Fibroblast of skin of right biceps (primary cell): ENCODE results near the gene EMC1.

Source experiments
- DNase-seq: peaks from one replicate; pipeline ENCODE4 v3.0.0-alpha.2; 2013

Gene EMC1

DNA sequence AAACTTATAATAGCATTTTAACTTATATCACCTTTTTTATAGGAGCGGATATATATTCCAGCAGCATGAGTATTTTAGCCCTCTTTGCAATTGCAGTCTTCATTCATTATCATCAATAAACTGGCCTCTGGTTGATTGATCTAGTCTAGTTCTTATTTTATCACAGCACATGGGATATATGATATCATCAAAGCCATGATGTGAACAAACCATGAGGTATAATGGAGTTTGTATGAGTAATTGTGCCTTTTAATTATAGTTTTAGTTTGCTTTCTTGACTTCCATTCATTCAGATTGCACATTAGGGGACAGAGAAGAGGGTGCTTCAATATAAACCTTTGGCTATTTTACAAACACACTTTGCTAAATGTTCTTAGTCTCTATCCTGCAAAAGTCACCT is 37.7 kb downstream of the EMC1 start:
- DNase-seq, result no peak

DNA sequence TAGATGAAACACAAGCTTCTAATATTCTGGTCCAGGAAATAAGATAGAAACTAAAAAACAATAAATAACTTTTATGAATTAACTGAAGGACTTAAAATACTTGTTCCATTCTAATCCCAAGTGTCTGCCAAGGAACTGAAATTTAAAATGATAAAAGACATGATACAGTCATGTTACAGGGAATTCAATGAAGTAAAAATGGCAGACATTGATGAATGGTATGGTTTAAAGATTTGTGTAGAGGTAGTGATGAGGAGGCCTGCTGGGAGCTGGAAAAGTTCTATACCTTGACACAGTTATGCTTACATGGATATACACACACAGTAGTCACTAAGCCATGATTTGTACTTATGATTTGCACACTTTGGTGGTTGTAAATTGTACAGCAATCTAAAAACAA is 39.2 kb downstream of the EMC1 start:
- DNase-seq, result no peak

DNA sequence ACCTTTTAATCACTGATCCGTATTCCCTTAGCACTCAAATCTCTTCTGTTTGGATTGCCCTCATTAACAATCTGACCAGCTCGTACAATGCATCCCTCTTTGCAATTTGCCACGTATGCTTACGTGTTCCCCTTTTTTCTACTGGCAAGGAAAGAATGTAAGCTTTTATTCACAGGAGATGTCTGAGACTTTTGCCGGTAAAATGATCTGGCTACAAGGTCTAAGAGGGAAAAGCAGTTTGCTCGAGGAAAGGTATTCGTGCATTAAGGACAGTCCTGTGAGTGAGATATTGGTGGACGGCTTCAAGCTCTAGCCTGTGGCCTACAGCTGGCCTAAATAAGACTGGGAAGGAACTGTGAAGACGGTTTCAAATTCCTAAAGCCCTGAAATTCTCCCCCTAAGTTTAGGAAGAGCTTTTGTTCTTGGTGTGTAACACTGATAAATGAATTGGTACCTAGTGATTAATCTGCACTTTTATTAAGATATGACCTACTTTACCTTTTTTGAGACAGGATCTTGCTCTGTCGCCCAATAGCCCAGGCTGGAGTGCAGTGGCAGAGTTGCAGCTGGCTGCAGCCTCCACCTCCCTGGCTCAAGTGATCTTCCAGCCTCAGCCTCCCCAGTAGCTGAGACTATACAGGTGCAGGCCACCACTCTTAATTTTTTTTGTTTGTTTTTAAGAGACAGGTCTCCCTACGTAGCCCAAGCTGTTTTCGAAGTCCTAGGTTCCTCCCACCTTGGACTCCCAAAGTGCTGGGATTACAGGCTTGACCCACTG is 40.4 kb downstream of the EMC1 start:
- DNase-seq, result peak; percentile 1

DNA sequence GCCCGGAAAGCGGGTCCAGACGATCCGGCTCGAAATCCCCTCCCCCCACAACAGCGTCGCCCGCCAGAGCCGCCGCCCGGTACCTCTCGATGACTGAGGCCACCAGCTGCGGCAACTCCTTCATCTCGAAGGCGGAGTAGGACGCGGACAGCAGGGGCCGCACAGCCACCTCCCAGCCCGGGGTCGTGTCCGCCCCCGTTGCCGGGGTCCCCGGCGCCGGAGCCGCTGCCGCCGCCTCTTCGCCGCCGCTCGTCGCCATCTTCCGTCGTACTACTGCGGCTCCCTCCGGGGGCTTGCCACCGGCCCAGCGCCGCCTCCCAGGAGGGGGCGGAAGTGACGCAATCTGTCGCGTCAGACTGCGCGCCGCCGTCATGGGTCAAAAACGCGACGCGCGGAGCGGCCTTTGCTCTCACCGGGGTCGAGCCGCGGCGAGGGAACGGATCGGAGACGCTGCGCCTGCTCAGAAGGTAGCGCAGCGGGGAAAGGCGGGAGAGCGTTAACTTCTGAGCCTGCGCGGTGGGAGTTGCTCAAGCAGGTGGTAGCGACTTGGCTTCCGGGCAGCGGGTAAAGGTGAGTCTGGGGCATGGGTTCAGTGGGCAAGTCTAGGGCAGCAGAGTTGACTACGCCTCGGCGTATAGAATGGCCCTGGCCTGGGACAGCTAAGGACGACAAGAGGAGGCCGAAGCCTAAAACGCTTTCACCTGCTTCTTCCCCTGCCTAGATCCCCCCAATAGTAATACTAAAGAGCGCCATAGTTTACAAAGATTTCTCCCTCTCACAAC is 41.1 kb downstream of the EMC1 start, which contains the start of gene UBR4:
Gene UBR4 (minus strand): TSS at position 277 of the 782 bp plus-strand sequence. CDS start 18 bp downstream, at position 259.
- peak; percentile 93 for DNase-seq

DNA sequence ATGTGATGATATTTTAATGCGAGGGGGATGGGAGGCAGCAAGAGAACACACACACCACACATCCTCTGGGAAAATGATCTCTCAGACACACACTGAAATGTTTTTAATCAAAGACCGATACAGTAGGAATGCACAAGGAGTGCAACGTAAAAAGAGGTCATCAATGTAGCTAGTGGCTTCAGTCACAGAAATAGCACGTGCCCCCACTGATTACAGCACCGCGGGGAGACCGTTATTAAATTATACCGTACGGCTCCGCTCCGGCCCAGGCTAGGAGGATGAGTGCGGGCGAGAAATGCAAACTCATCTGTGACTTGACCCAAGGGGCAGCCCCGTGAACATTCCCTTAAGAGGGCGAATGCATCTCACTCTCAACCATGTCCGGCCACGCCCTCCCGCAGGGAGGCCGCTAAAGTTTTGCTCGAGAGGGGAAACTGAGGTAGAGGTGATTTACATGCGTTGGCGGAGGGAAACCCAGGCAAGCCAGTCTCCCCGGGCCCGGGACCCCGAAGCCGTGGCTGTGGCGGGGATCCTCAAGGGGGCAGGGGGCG is 41.8 kb downstream of the EMC1 start:
- DNase-seq, result peak; percentile 31

DNA sequence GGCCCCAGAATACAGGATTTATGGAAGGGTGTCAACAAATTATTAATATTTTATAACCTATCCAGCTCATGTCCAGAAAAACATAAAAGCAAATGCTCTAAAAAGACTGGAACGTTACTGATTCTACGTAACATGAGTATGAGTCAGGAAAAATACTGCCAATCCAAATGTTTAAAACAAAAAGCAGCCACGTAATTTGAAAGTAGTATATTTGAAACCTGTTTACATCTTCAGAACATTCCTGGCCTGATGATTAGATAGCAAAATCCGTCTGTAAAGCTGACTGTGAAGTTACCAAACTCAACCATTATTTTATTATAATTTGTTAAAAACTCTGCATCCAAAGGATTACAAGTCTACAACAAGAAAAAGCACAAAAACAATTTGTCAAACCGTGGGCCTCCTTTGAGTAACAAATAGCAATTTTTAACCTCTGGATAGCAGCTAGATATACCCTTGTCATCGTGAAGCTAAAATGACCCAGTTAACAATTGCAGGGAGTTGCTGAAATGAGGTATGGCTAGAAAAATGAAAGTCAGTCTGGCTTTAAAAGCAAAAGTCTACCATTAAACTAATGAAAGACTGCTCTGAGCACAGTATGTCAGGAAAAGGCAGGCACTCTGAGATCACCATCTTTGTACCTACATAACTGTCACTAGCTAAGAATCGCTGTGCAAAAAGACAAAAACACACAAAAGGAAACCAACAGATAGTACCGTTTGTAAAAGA is 42.5 kb downstream of the EMC1 start:
- DNase-seq, result peak; percentile 50

DNA sequence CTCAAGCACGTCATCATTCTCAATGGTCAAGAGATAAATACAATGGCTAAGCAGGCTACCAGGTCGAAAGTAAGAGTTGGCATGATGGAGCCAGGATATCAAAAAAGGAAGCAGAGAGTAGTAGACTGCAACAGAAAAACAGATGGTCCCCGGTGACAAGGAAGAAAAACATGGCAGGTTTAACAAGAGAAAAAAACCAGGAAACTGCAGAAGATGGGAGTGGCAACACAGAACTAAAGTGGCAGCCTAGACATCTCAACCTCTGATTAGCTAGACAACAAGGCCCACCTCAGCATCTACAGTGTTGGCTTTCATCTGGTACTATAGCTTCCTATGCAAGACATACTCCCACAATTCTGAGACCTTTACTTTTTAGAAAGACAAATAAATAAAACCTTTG is 44.4 kb downstream of the EMC1 start:
- DNase-seq, result no peak

DNA sequence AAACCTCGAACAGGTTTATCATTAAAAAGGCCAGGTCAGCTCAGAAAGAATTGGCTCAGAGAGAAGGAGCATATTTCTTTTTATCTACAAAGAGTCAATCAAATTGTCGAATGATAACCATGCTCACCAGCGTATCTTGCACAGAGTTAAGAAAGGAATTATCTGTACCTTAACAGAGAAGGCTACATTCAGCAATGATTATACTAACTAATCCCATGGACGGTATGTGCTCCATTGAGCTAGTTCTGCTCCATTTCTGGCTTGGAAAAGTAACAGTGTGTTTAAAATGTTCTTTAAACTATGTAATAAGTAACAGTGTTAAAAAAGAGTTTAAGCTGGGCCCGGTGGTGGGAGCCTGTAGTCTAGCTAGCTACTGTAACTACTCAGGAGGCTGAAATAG is 45.5 kb downstream of the EMC1 start:
- DNase-seq, result no peak

DNA sequence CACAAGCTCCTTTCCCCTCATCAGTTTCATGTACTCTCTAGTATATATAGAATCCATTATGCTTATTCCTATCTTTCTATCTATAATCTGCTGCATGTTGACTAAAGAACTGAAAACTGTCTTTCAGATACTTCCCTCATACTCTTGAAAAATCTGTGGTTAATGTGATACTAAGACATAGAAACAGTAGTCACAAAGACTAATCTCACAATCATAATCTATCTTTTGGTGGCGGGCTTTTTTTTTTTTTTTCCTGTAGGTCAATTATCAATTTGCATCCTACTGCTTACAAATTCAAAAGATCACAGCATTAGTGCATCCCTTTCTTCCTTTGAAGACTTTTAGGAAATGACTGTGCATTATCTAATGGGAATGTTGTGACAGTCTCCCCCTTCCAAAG is 45.9 kb downstream of the EMC1 start:
- DNase-seq, result no peak

DNA sequence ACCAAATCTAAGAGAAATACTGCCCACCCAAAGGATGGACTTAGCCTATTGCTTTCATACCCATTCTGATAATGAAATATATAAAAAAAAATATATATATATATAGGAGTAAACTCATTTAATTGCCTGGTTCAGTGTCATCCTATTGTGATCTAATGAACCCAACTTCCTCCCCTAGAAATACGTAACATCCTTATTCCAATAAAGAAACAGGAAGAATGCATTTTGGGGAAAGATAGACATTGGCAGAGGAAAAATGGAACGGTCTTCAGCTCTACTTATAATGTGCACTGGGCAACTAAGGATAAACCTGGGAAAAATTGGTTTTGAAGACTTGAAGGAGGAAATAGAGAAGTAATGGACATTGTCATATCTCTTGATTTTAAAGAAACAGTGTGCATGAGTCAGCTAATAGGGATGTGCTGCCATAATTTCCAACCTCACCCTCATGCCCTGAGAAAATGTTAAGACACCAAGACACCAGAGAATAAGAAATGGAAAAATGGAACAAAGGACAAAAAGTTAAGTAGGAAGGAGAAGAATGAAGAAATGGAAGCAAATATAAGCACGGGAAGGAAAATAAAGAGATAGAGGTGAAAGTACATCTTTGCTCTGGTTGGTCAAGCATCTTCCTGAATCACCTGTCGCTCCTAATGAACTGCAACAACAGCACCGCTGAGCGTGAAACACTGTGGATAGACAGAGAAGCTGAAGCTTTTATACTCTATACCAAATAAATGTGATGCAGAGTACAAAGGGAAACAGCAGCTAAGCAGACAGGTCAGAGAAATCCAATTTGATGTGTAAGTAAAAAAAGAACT is 46.7 kb downstream of the EMC1 start:
- peak; percentile 6 for DNase-seq

DNA sequence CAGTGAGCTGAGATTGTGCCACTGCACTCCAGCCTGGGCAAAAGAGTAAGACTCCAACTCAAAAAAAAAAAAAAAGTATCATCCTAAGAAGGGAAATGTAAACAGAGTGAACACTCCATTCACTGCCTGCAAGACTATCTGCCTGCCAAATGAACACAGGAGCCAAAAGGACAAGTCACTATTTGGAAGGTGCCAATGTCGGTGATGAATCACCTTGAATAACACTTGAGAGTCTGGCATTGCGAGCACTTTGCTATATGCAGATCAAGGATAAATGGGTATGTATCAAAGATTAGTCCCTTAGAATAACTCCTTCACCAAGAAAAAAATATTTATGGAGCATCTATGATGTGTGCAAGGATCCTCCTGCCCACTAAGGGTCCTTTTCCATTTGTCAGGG is 47.9 kb downstream of the EMC1 start:
- peak; percentile 44 for DNase-seq

DNA sequence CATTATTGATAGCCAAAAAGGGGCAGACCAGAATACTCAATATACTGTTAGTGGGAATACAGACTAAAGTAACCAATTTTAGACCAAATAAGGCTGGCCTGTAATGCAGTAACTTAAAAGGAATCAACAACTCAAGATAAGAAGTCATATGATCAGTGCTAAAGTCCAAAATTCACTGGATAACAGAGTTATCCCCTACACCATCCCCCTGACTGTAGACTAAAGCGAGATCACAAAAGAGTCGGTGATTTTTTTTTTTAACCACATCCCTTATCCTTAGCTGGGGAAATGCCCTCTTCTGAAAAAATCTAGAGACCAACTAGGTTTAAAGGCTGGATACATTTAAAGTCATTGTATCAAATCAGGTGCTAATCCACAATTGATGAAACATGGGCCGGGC is 48.9 kb downstream of the EMC1 start:
- no peak for DNase-seq

DNA sequence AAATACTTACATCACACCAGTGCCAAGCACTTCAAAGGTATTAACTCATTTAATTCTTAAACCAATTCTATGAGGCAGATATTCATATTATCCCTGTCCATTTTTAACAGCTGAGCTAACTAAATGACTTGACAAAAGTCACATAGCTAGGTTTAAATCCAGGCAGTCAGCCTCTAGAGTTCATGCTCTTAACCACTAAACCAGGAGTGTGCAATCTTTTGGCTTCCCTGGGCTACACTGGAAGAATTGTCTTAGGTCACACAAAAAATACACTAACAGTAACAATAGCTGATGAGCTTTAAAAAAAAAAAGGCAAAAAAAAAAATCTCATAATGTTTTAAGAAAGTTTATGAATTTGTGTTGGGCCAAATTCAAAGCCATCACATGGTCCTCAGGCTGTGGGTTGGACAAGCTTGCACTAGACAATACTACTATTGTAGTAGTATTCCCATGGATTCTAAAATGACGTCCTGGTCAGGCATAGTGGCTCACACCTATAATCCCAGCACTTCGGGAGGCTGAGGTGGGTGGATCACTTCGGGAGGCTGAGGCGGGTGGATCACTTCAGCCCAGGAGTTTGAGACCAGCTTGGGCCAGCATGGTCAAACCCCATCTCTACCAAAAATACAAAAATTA is 51.2 kb downstream of the EMC1 start:
- no peak for DNase-seq

DNA sequence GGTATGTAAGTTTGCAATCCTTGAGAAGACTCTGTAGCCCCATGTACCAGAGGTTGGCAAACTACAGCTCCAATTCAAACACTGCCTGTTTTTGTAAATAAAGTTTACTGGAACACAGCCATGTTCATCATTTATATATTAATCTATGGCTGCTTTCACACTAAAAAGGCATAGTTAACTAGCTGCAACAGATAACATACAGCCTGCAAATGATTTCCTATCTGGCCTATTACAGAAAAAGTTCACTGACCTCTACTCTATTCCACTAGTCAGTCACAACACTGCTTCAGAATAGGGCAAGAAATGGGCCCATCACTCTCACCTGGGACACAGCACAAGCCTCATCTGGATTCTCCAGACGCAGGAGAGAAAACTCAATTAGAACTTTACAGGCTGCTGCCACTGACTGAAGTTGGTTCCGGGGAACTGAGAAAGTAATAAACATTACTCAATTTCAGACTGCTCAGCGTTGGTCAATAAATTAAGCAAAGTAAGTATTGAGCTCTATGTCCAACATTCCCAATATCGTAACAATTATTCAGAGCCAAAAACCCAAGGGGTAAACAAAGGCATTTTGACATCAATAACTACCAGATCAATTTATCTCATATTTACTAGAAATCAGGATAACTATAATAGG is 51.9 kb downstream of the EMC1 start:
- no peak for DNase-seq

DNA sequence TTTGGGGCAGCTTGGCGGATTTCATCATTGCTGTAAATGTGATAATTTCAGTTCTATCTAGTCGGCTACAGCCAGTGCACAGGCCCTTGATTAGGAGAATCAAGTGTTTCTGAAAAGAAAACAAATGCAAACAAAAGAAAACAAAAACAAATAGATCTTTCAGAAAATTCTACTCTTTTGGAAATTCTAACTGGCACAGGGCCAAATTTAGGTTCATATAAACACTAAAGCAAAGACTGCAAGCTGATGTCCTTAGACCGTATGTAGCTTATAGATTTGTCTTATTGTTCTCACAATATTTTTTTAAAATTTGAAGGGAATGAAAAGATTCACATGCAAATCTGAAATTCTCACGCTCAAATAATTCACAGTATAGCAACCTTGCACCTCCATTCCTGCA is 52.5 kb downstream of the EMC1 start:
- no peak for DNase-seq

DNA sequence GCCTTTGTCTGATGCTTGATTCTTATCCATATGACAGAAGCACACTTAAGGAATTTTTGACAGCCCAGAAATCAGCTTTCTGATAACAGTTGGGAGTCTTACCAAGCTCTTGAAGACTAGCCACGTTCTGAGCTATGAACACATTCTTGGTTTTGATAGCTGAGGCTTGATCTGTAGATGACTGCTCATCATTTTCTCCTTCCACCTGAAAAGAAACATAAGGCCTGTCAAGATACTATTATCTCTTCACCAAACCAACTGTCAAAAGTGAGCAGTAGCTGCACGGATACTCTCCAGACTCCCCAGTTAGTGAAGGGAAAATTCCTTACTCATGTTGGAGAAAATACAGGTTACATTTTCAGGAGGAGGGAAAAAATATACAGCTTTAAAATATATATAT is 53.5 kb downstream of the EMC1 start:
- DNase-seq, result no peak

DNA sequence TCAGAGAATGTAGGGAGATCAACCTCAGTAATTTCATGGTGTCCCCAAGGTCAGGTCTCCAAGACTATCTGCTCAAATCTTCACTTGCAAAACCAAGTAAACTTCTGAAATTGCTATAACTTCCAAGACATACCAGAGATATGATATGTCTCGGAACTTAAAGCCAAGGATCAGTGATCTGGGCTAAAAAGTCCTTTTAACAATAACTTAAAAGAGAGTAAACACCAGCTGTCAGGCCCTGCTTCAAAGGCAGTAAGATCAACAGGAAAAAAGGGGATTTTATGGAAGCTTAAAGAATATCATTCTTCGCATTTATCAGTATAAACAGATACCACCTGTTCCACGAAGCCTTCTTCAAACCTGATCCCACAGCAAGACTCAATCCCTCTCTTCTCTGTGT is 55.0 kb downstream of the EMC1 start:
- DNase-seq, result no peak

DNA sequence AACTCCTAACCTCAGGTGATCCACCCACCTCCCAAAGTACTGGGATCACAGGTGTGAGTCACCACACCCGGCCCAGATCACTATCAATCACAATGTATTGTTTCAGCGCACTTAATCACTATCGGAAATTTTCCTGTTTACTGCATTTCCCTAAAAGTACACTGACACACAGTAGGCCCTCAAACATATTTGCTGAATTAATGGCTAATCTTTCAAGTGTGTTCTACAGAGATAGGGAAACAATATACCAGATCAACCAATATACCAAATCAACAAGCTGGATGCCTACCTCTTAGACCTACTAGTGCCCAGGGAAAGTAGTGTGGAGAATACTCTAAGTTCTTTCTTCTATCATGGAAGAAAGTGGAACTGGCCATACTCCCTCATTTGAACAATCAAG is 58.3 kb downstream of the EMC1 start:
- no peak for DNase-seq

DNA sequence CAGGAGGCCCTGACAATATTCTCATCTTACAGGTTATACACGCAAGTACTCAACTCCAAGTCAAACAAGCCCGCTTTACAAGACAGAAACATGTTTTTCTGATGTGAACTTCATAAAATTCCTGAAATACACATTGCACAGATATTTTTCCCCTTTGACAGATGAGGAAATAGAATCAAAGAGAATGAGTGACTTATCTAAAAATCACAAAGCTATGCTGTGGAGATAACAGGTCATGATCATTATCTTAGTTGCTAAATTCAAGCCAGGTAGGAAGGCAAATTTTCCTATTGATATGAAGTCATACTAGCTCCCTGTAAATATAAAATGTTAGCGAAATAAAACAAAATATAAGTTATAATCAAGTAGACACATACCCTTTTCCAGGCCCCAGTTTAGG is 59.5 kb downstream of the EMC1 start:
- no peak for DNase-seq

DNA sequence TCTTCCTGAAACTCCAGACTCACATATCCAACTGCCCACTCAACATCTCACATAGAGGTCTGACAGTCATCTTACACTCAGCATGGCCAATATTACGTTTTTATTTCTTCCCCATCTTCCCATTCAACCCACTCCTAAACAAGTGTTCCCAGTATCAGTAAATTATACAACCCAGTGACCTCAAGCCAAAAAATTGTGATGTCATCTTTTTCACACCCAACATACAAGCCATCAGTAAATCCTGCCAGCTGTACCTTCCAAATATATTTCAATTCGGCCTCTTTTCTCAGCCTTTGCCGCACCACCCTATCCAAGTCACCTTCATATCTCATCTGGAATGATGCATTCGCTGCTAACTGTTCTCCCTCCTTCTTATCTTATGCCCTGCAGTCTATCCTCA is 60.9 kb downstream of the EMC1 start:
- DNase-seq, result no peak

DNA sequence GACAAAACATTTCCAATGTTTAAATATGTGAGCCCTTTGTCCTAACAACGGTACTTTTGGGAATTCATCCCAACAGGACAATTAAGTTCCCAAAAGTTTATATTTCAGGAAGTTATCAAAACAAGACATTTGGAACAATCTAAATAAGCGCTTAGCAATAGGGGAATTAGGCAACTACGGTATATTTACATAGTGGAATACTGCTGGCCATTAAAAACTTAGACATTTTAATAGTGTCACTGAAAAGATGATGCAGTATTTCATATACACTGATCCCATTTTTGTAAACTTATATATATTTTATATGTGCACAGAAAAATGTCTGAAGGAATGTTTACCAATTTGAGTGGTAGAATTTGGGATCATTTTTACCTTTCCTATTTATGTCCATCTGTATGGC is 62.1 kb downstream of the EMC1 start:
- no peak for DNase-seq

DNA sequence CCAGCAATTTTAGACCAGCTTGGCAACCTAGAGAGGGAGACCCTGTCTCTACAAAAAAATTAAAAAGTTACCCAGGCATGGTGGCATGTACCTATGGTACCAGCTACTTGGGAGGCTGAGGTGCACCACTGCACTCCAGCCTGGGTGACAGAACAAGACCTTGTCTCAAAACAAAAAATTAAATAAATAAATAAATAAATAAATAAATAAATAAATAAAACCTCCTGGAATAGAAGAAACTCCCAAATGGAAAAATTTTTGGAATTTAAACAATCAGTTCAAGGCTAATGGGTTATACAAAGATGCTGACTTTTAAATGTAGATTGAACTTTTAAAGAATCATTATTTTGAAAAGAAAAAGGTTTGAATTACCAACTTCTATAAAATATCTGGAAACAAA is 63.5 kb downstream of the EMC1 start:
- no peak for DNase-seq
